Measurements from ENCODE around the gene FGFR4.
A peak's percentile ranks its signal among the peaks of the same experiment; 100 is the strongest.
"Not testable (repeated sequence)": the region's sequence is repeated elsewhere in the genome, so short reads cannot be mapped to it uniquely, and the experiment has no call there.

The FGFR4 gene

GRCh38 chr5:177086654-177087397 lies at the start of gene FGFR4:
FGFR4 (plus strand) TSS chr5:177086915; CDS start chr5:177089603, 2,688 bp downstream.
- peaks cover 19% of the 10 kb centered on the region for H3K4me1 ChIP-seq (ENCODE audit: insufficient read depth, low read length)
- no peaks in the 10 kb centered on the region for H3K9me3 ChIP-seq (ENCODE audit: control insufficient read depth, insufficient read depth, low read length)
- H3K36me3 ChIP-seq (ENCODE audit: insufficient read depth, low read length) = no peaks in the 10 kb centered on the region
- H3K9ac ChIP-seq (ENCODE audit: low read depth, low read length) = peak within 1 kb of the TSS; percentile 59

GRCh38 chr5:177036921-177037320 lies 49.8 kb upstream of the FGFR4 start:
- Histone ChIP-seq H3K36me3 (ENCODE audit: insufficient read depth, low read length) (peaks cover 5% of the 10 kb centered on the region; the same call in 1 of the 2 replicates), H3K9ac (ENCODE audit: low read depth, low read length) (no peak overlapping the region), H3K4me1 (ENCODE audit: insufficient read depth, low read length) (0 out of 2 replicates have a peak, but pooled peaks cover 5% of the 10 kb centered on the region), H3K9me3 (ENCODE audit: control insufficient read depth, insufficient read depth, low read length) (no peaks in the 10 kb centered on the region)

GRCh38 chr5:177040814-177041420 lies 45.8 kb upstream of the FGFR4 start:
- H3K9me3 ChIP-seq (ENCODE audit: control insufficient read depth, insufficient read depth, low read length) = no peaks in the 10 kb centered on the region
- no peak overlapping the region for H3K9ac ChIP-seq (ENCODE audit: low read depth, low read length)
- peaks cover 10% of the 10 kb centered on the region for H3K36me3 ChIP-seq (ENCODE audit: insufficient read depth, low read length)
- H3K4me1 ChIP-seq (ENCODE audit: insufficient read depth, low read length) = 0 out of 2 replicates have a peak, but pooled peaks cover 5% of the 10 kb centered on the region

- no peak overlapping the region for H3K9ac ChIP-seq (ENCODE audit: low read depth, low read length)
- peaks cover 10% of the 10 kb centered on the region for H3K36me3 ChIP-seq (ENCODE audit: insufficient read depth, low read length)
- no peaks in the 10 kb centered on the region for H3K4me1 ChIP-seq (ENCODE audit: insufficient read depth, low read length)
These were observed 44.8 kb upstream of the FGFR4 start for GRCh38 chr5:177041936-177042335.

GRCh38 chr5:177043114-177043513 lies 43.6 kb upstream of the FGFR4 start:
- no peaks in the 10 kb centered on the region for H3K4me1 ChIP-seq (ENCODE audit: insufficient read depth, low read length)
- H3K36me3 ChIP-seq (ENCODE audit: insufficient read depth, low read length) = peaks cover 10% of the 10 kb centered on the region
- no peaks in the 10 kb centered on the region for H3K9me3 ChIP-seq (ENCODE audit: control insufficient read depth, insufficient read depth, low read length)
- no peak overlapping the region for H3K9ac ChIP-seq (ENCODE audit: low read depth, low read length)

More at GRCh38 chr5:177041936-177042335, 44.8 kb upstream of the FGFR4 start:
- no peaks in the 10 kb centered on the region for H3K9me3 ChIP-seq (ENCODE audit: control insufficient read depth, insufficient read depth, low read length)

- H3K4me1 ChIP-seq (ENCODE audit: insufficient read depth, low read length) = no peaks in the 10 kb centered on the region
- peaks cover 14% of the 10 kb centered on the region for H3K36me3 ChIP-seq (ENCODE audit: insufficient read depth, low read length)
- H3K9ac ChIP-seq (ENCODE audit: low read depth, low read length) = no peak overlapping the region
- no peaks in the 10 kb centered on the region for H3K9me3 ChIP-seq (ENCODE audit: control insufficient read depth, insufficient read depth, low read length)
These were observed 42.8 kb upstream of the FGFR4 start for GRCh38 chr5:177043958-177044357.

GRCh38 chr5:177044641-177045040 lies 42.1 kb upstream of the FGFR4 start:
- no peaks in the 10 kb centered on the region for H3K9me3 ChIP-seq (ENCODE audit: control insufficient read depth, insufficient read depth, low read length)
- H3K9ac ChIP-seq (ENCODE audit: low read depth, low read length) = no peak overlapping the region
- no peaks in the 10 kb centered on the region for H3K4me1 ChIP-seq (ENCODE audit: insufficient read depth, low read length)
- H3K36me3 ChIP-seq (ENCODE audit: insufficient read depth, low read length) = peaks cover 14% of the 10 kb centered on the region

GRCh38 chr5:177045631-177046030 lies 41.1 kb upstream of the FGFR4 start:
- no peaks in the 10 kb centered on the region for H3K4me1 ChIP-seq (ENCODE audit: insufficient read depth, low read length)
- H3K9ac ChIP-seq (ENCODE audit: low read depth, low read length) = no peak overlapping the region
- H3K36me3 ChIP-seq (ENCODE audit: insufficient read depth, low read length) = peaks cover 17% of the 10 kb centered on the region
- no peaks in the 10 kb centered on the region for H3K9me3 ChIP-seq (ENCODE audit: control insufficient read depth, insufficient read depth, low read length)

GRCh38 chr5:177048531-177048930 lies 38.2 kb upstream of the FGFR4 start:
- H3K36me3 ChIP-seq (ENCODE audit: insufficient read depth, low read length) = peaks cover 19% of the 10 kb centered on the region

GRCh38 chr5:177049285-177049684 lies 37.4 kb upstream of the FGFR4 start:
- H3K36me3 ChIP-seq (ENCODE audit: insufficient read depth, low read length) = peaks cover 16% of the 10 kb centered on the region

More at GRCh38 chr5:177048531-177048930, 38.2 kb upstream of the FGFR4 start:
- not testable (repeated sequence) for H3K4me1 ChIP-seq (ENCODE audit: insufficient read depth, low read length); H3K9ac ChIP-seq (ENCODE audit: low read depth, low read length); H3K9me3 ChIP-seq (ENCODE audit: control insufficient read depth, insufficient read depth, low read length)

GRCh38 chr5:177064500-177065277 lies 22.0 kb upstream of the FGFR4 start:
- Histone ChIP-seq H3K4me1 (ENCODE audit: insufficient read depth, low read length) (no peaks in the 10 kb centered on the region), H3K9me3 (ENCODE audit: control insufficient read depth, insufficient read depth, low read length) (no peaks in the 10 kb centered on the region), H3K36me3 (ENCODE audit: insufficient read depth, low read length) (peaks cover 6% of the 10 kb centered on the region), H3K9ac (ENCODE audit: low read depth, low read length) (no peak overlapping the region)

More at GRCh38 chr5:177049285-177049684, 37.4 kb upstream of the FGFR4 start:
- Histone ChIP-seq H3K4me1 (ENCODE audit: insufficient read depth, low read length) (no peaks in the 10 kb centered on the region), H3K9me3 (ENCODE audit: control insufficient read depth, insufficient read depth, low read length) (no peaks in the 10 kb centered on the region), H3K9ac (ENCODE audit: low read depth, low read length) (no peak overlapping the region)

GRCh38 chr5:177065491-177065890 lies 21.2 kb upstream of the FGFR4 start:
- Histone ChIP-seq H3K9ac (ENCODE audit: low read depth, low read length) (no peak overlapping the region), H3K9me3 (ENCODE audit: control insufficient read depth, insufficient read depth, low read length) (no peaks in the 10 kb centered on the region), H3K36me3 (ENCODE audit: insufficient read depth, low read length) (peaks cover 6% of the 10 kb centered on the region), H3K4me1 (ENCODE audit: insufficient read depth, low read length) (no peaks in the 10 kb centered on the region)

- Histone ChIP-seq H3K9ac (ENCODE audit: low read depth, low read length) (no peak overlapping the region), H3K9me3 (ENCODE audit: control insufficient read depth, insufficient read depth, low read length) (no peaks in the 10 kb centered on the region), H3K4me1 (ENCODE audit: insufficient read depth, low read length) (no peaks in the 10 kb centered on the region), H3K36me3 (ENCODE audit: insufficient read depth, low read length) (peaks cover 6% of the 10 kb centered on the region)
These were observed 20.5 kb upstream of the FGFR4 start for GRCh38 chr5:177066224-177066623.

- Histone ChIP-seq H3K9me3 (ENCODE audit: control insufficient read depth, insufficient read depth, low read length) (no peaks in the 10 kb centered on the region), H3K9ac (ENCODE audit: low read depth, low read length) (no peak overlapping the region), H3K4me1 (ENCODE audit: insufficient read depth, low read length) (peaks cover 3% of the 10 kb centered on the region; the same call in 1 of the 2 replicates), H3K36me3 (ENCODE audit: insufficient read depth, low read length) (no peaks in the 10 kb centered on the region; the same call in 1 of the 2 replicates)
These were observed 19.2 kb upstream of the FGFR4 start for GRCh38 chr5:177067503-177067902.
